ENCODE data around the gene FAM78B.

The FAM78B gene

DNA sequence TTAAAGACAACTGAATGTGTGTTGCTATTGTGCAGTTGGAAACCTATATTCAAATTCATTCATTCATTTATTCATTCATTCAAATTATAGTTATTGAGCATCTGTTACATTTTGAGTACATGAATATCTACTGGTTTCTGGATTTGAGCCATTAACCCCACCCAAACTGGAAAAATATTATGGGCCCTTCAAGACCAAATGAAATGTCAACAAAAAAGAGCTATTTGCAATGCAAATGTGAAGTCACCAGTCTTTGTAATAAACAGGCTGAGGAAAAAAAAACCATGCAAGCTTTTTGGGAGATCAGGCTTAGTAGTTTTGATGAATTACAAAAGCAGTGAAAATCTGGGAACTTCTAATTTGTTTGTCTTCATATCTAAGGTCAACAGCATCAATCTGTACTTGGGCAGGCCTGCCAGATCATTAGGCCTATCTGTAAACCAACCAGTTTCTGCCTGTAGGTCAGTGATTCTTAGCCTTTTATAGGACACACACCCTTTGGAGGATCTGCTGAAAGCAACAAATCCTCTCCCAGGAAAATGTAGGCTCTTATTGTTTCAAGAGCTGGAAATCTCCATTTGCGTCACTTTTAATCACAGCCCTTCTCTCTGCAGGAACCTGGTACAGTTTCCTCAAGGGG lies 134.7 kb downstream of the FAM78B start:
- H3K27ac Mint-ChIP-seq (ENCODE audit: low read depth): no peak overlapping the region
- H3K9me3 Mint-ChIP-seq: peaks cover 5% of the 10 kb centered on the region
- ATAC-seq (replicated peaks; ENCODE audit: extremely low read depth, poor library complexity, severe bottlenecking) (no peak), DNase-seq (ENCODE audit: low spot score in 2 of 2) (no peak)
- H3K27me3 Mint-ChIP-seq: peaks cover 30% of the 10 kb centered on the region
- no peaks in the 10 kb centered on the region for H3K36me3 Mint-ChIP-seq (ENCODE audit: insufficient read depth)
- no peak overlapping the region for H3K4me3 Mint-ChIP-seq
- no peaks in the 10 kb centered on the region for H3K4me1 Mint-ChIP-seq

DNA sequence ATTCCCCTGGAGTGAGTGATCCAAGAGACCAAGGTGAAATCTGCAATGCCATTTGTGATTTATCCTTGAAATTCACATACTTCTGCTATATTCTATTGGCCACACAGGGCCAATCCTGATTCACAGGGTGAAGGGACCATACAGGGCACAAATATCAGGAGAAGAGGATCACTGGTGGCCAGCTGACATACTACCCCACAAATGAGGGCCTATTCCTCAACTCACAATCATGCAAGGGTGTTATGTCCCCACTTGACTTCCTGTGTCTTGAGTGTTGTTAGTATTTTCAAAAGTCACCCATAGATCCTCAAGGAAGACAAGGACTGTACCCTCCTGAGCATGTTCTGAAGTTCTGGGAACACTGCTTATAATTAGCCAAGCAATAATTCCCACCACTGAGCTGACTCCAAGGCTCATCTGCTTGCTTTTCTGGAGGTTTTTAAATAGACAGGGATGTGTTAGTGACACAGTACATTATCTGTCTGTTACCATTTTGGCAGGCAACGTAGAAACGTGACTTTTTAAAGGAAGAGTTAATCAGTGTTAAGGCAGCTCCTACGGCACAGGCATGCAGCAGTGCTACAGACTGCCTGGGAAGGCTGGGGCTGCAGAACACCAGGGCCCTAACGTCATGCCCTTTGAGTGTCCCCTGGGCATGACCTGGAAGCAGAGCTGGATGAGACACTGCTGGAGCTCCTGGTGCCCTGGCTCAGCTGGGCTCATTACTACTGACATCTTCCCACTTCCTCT lies 137.4 kb downstream of the FAM78B start:
- Mint-ChIP-seq H3K27ac (ENCODE audit: low read depth) (no peak overlapping the region), H3K36me3 (ENCODE audit: insufficient read depth) (no peaks in the 10 kb centered on the region), H3K4me3 (no peak overlapping the region), H3K4me1 (no peaks in the 10 kb centered on the region), H3K9me3 (peaks cover 5% of the 10 kb centered on the region), H3K27me3 (peaks cover 31% of the 10 kb centered on the region)
- no peak for ATAC-seq (replicated peaks; ENCODE audit: extremely low read depth, poor library complexity, severe bottlenecking)
- DNase-seq (ENCODE audit: low spot score in 2 of 2): no peak

DNA sequence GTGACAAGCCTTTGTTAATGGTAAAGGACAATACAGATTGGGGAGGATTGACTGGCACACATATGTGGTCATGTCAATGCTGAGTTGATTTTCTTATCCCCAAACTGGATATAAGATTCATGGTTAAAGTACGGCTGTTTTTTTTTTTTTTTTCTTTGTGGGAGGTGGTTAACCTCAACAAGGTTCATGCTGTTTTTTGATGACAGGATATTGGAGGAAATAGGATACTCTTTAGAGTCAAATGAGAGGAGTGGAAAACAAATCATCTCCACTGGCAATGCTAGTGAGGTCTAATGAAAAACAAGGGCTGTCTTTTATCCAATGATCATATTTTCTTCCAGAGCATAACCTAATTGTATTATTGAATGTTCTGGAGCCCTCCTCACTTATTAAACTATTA lies 140.2 kb downstream of the FAM78B start:
- peaks cover 5% of the 10 kb centered on the region for H3K9me3 Mint-ChIP-seq
- DNase-seq (ENCODE audit: low spot score in 2 of 2): no peak
- peaks cover 36% of the 10 kb centered on the region for H3K27me3 Mint-ChIP-seq
- no peak overlapping the region for H3K4me3 Mint-ChIP-seq
- ATAC-seq (replicated peaks; ENCODE audit: extremely low read depth, poor library complexity, severe bottlenecking): no peak
- no peaks in the 10 kb centered on the region for H3K4me1 Mint-ChIP-seq
- H3K27ac Mint-ChIP-seq (ENCODE audit: low read depth): no peak overlapping the region
- H3K36me3 Mint-ChIP-seq (ENCODE audit: insufficient read depth): no peaks in the 10 kb centered on the region

DNA sequence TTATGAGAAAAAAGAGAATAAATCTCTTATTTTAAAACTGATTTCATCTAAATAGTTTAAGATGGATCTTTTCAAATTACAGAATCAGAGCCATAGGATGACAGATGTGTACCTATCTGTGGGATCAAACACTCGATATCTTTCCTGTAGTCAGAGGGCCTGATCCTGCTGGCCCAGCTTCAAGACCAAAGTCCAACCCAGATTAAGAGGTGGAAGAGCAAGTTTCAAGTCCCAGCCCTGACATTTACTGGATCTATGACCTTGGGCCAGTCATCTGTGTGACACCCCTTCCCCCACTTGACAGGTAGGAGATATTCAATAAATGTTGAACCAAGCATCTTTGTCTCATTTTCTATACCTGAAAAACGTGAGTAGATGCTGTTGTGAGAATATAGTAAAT lies 140.7 kb downstream of the FAM78B start:
- DNase-seq (ENCODE audit: low spot score in 2 of 2) (no peak), ATAC-seq (replicated peaks; ENCODE audit: extremely low read depth, poor library complexity, severe bottlenecking) (no peak)
- no peaks in the 10 kb centered on the region for H3K4me1 Mint-ChIP-seq
- H3K36me3 Mint-ChIP-seq (ENCODE audit: insufficient read depth): no peaks in the 10 kb centered on the region
- H3K9me3 Mint-ChIP-seq: peaks cover 2% of the 10 kb centered on the region
- H3K27me3 Mint-ChIP-seq: peaks cover 32% of the 10 kb centered on the region
- no peak overlapping the region for H3K4me3 Mint-ChIP-seq
- H3K27ac Mint-ChIP-seq (ENCODE audit: low read depth): no peak overlapping the region

DNA sequence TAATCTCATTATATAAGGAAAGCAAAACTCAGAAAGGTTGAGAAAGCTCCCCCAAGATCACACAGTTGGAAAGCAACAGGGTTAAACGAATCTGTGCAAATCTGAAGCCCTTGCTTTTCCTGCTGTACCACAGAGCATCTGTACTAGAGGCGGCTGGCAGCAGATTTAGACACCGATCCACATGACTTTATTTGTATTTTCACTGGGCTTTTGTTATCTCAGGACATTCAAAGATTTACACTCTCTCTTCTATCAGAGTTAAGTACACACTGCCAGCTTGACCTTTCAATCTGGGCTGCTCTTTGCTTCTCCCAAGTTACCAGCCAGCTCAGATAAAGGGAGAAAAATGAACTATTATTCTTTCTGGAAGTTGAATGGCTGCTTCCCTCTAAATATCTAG lies 146.6 kb downstream of the FAM78B start:
- DNase-seq (ENCODE audit: low spot score in 2 of 2): no peak
- Mint-ChIP-seq H3K9me3 (no peaks in the 10 kb centered on the region), H3K4me1 (no peaks in the 10 kb centered on the region), H3K36me3 (ENCODE audit: insufficient read depth) (no peaks in the 10 kb centered on the region), H3K27ac (ENCODE audit: low read depth) (no peak overlapping the region), H3K27me3 (peaks cover 41% of the 10 kb centered on the region), H3K4me3 (no peak overlapping the region)
- ATAC-seq (replicated peaks; ENCODE audit: extremely low read depth, poor library complexity, severe bottlenecking): no peak
